ENCODE data around the gene YWHAE.

DNA sequence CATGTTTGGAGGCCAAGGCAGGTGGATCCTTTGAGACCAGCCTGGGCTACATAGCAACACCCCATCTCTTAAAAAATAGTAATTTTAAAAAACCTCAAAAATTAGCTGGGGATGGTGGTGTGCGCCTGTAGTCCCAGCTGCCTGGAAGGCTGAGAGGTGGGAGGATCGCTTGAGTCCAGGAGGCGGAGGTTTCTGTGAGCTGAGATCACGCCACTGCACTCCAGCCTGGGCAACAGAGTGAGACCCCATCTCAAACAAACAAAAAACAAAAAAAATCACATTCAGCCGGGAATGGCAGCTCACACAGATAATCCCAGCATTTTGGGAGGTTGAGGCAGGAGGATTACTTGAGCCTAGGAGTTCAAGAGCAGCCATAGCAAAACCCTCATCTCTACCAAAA lies 16.4 kb upstream of the YWHAE start:
- TF ChIP-seq EZH2 (IDR thresholded peaks at IDR 0.05; ENCODE audit: insufficient read depth, poor library complexity, severe bottlenecking) (no peak), EZH2phosphoT487 (IDR thresholded peaks at IDR 0.05; ENCODE audit: insufficient read depth, low read depth) (no peak)

All from GM23248 (cell line).